ENCODE data around the gene UBE2J2.

DNA sequence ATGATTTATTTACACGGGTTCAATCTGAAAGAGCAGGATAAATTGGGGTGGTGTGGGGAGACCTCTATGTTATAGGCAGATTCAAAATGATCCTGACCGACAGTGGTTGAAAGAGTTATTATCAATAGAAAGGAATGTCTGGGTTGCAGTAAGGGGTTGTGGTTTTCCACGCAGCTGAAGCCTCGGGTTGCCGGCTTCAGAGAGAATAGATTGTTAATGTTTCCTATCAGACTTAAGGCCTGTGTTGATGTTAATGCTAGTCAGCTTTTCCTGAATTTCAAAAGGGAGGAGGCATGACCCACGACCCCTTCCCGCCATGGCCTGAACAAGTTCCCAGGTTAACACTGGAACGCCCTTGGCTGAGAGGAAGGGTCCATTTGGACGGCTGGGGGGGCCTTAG lies 2.2 kb upstream of the UBE2J2 start:
- TF ChIP-seq, protein P1, sequence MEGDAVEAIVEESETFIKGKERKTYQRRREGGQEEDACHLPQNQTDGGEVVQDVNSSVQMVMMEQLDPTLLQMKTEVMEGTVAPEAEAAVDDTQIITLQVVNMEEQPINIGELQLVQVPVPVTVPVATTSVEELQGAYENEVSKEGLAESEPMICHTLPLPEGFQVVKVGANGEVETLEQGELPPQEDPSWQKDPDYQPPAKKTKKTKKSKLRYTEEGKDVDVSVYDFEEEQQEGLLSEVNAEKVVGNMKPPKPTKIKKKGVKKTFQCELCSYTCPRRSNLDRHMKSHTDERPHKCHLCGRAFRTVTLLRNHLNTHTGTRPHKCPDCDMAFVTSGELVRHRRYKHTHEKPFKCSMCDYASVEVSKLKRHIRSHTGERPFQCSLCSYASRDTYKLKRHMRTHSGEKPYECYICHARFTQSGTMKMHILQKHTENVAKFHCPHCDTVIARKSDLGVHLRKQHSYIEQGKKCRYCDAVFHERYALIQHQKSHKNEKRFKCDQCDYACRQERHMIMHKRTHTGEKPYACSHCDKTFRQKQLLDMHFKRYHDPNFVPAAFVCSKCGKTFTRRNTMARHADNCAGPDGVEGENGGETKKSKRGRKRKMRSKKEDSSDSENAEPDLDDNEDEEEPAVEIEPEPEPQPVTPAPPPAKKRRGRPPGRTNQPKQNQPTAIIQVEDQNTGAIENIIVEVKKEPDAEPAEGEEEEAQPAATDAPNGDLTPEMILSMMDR (IDR thresholded peaks at IDR 0.05) = no peak
- TF ChIP-seq POLR2A (IDR thresholded peaks at IDR 0.05) = no peak
